ENCODE results near the gene BUB1. TPM values are rescaled to one million over a fixed set of nuclear protein-coding genes. Genes with fewer than 3 reads are reported as not detected.
"Not testable (repeated sequence)": the region's sequence is repeated elsewhere in the genome, so short reads cannot be mapped to it uniquely, and the experiment has no call there.

Gene BUB1
- total RNA-seq, result 27.7 and 101 TPM in 2 replicates

DNA sequence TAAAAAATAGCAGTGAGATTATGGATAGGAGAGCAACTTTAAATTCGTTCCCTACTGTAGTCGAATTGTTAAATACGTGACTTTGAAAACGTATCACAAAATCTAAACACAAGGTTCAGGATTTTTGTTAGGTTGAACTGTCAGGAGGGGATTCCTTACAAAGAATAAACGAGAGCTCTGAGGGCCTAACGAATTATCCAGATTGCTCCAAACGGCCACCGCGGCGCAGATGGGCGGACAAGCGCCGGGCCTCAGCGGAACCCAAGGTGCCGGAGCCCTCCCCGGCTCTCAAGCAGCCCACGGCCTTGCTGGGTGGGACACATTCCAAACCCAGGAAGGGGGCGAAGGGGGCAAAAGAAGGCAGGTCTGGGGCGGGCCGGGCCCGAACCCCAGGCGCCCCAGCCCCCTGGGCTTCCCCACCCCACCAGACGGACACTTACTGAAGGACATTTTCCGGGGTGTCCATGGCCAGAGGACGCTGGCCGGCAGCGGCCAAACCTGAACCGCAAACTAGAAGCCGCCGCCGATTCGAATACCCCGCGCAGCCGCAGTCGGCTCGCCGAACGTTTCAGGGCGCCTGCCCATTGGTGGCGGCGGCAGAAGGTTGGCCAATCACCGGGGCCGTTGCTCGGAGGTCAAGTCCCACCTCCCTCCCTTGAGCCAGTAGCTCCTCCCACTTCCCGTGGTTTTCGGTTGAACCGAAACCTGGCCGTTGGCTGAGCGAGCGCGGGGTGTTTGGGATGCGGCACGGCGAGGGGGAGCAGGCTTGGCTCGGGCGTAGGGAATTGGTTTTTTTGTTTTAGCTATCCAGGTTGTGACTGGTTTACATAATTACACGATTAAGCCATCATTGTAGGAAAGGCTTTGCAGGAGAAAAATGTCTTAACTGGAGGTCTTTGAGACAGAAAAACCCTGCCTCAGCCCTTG lies at the start of gene BUB1:
TSS of gene BUB1 (minus strand) at position 534 of the 927 bp plus-strand sequence. CDS start at position 466, 68 bp downstream.
- DNase-seq (ENCODE audit: low read depth, low spot score), result peak; percentile 82

DNA sequence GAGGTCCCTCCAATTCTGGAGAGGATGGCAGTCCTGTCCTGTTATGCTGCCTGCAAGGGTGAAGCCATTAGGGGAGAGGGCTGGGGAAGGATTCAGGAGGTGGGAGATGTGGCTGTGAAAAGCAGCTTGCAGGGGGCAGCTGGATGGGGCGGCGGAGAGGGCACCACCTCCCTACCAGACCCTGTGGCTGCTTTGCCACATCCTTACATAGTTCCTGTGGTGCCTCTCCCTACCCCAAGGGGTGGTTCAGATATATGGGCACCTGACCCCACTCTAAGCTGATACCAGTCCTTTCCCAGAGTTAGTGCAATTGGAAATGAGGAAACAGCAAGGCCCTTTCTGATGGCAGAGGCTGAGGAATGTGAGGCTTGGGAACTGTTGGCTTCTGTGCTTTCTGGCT lies 48.4 kb upstream of the BUB1 start:
- no peak for DNase-seq (ENCODE audit: low read depth, low spot score)

DNA sequence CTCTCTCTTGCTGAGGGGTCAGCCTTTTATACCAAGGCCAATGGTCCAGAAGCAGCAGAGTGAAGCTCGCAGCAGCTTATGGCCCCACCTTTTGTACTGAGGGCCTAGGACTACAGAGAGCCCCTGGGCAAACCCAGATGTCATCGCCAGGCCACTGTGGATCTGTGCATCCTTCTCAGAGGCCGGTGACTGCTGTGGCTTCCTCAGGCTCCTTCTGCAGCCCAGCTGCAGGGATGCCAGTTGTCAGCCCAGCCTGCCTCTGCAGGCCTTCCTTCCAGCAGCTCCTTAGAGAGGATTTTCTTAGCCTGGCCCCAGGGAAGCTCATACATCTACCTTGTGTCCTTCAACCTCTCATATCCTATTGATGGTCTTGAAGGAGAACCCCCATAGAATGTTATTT lies 48.0 kb upstream of the BUB1 start:
- no peak for DNase-seq (ENCODE audit: low read depth, low spot score)

DNA sequence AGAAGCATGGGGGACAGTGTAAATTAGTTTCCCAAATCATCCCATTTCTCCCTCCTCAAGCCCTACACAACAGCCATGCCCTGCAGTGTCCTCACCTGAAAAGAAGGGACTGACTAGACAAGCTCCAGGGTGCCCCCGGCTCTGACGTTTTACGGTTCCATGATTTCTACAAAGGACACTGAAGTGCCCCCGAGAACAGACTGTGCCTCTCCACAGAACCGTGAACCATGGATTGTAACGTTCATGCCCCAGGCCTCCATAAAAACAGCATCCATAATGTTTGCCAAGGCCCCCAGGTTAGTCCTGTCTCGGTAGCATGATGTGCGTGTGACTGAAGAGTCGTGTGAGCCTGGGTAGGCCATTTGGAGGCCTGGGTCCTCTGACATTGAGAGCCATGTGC lies 47.5 kb upstream of the BUB1 start:
- DNase-seq (ENCODE audit: low read depth, low spot score), result no peak

GRCh38 chr2:110724820-110725219 lies 47.0 kb upstream of the BUB1 start:
- no peak for DNase-seq (ENCODE audit: low read depth, low spot score)

DNA sequence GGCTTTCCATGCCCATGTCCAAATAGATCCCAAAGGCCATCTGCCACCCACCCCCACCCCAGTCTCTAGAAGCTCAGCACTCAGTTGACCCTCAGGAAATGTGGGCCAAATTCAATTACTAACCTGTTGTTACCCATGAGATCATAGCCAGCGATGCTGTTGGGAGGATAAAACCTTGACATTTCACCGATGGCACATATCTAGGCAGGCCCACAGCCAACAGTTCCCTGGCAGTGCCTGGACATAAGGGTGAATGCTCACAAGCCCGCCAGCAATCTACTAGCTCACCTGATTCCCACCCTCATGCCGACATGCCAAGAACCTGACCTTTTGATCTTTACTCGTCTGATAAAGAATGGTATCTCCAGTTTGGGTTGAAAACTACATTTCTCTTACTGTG lies 42.7 kb upstream of the BUB1 start:
- DNase-seq (ENCODE audit: low read depth, low spot score), result no peak

DNA sequence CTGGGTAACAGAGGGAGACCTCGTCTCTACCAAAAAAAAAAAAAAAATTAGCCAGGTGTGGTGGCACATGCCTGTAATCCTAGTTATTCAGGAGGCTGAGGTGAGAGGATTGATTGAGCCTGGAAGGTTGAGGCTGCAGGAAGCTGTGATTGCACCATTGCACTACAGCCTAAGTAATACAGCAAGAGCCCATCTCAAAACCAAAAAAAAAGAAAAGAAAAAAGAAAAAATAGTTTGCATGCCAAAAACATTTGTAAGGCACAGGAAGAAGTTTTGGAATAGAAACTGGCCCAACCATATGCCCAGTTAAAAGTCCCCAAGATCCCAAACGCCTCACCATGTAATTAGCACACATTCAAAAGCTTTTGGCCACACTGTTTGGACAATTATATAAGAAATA lies 41.1 kb upstream of the BUB1 start:
- no peak for DNase-seq (ENCODE audit: low read depth, low spot score)

GRCh38 chr2:110718382-110718781 lies 40.5 kb upstream of the BUB1 start:
- DNase-seq (ENCODE audit: low read depth, low spot score), result no peak

GRCh38 chr2:110717734-110718133 lies 39.9 kb upstream of the BUB1 start:
- no peak for DNase-seq (ENCODE audit: low read depth, low spot score)

GRCh38 chr2:110716959-110717645 lies 39.2 kb upstream of the BUB1 start:
- no peak for DNase-seq (ENCODE audit: low read depth, low spot score)

DNA sequence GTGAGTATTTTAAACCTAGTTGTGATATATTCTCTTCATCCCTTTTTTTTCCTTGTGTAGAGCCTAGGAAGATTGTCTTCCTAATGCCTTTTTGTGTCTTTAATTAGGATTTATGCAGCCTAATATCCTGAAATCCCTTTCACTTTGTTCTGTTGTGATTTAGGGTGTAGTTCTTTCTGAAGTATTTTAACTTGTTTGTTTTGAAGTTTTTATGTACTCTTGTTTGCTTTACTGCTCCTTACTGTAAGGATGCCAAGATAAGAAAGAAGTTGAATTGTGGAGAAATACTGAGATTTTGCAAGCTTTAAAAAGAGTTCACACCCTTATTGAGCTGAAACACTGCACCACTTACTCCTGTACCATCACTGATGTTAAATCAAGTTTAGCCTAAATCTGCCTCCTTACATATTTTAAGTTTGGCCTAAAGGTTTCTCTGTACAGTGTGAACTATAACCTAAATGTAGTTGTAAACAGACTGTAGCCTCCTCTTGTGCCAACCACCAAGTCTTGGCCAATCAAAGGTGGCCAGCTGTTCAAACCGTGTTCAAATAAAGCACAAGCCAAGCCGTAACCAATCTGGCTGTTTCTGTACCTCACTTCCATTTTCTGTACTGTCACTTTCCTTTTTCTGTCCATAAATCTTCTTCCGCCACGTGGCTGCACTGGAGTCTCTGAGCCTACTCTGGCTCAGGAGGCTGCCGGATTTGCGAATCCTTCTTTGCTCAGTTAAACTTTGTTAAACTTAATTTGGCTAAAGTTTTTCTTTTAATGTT lies 36.8 kb upstream of the BUB1 start:
- no peak for DNase-seq (ENCODE audit: low read depth, low spot score)

DNA sequence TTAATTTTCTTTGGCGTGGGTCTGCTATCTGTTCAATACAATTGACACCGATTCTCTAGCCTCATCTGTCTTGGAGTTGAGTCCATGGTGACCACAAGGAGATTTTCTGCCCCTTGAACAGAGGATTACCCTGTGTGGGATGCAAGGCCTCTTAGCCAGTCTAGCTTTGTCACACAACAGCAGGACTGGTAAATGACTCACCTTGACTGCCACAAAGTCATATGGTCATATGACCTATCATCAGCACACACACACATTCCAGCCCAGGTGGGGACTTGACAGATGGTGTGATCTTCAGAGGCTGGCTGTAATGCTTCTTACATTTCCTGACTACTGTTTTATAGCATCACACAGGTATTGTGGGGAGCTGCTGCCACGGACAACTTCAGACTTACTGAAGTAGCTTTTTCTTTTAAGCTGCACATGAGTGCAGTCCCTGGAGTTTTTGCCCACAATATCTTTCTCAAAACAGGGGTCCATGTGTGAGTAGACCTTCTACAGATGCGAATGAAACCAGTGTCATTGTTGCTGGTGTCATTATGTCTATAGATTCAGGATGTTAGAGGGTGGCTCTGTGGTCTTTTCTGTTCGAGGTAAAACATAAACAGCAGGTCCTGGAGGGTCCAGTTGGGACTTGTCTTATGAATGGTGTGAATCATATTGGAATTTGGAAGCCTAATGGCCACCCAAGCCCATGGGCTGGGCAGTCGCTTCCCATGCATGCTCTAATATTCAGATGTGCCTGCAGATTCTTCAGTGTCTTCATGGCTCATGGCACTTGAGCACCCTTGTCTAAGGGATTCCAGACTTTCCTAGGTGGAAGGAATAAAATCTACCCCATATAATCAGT lies 35.9 kb upstream of the BUB1 start:
- no peak for DNase-seq (ENCODE audit: low read depth, low spot score)

- DNase-seq (ENCODE audit: low read depth, low spot score), result no peak
These were observed 34.9 kb upstream of the BUB1 start for GRCh38 chr2:110712737-110713136.

DNA sequence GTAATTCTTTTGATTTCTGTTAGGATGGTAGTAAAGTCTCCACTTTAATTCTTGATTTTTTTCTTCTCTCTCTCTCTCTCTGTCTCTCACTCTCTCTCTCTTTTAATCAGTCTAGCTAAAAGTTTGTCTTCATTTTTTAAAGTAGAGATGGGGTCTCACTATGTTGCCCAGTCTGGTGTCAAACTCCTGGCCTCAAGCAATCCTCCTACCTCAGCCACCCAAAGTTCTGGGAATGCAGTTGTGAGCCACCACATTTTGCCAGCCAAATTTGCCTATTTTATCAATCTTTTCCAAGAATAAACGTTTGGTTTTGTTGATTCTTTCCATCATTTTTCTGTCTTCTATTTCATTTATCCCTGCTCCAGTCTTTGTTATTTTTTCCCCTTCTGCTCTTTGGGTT lies 30.6 kb upstream of the BUB1 start:
- DNase-seq (ENCODE audit: low read depth, low spot score), result no peak

- no peak for DNase-seq (ENCODE audit: low read depth, low spot score)
These were observed 29.6 kb upstream of the BUB1 start for GRCh38 chr2:110707386-110707965.

GRCh38 chr2:110702514-110703380 lies 24.9 kb upstream of the BUB1 start:
- DNase-seq (ENCODE audit: low read depth, low spot score), result no peak

DNA sequence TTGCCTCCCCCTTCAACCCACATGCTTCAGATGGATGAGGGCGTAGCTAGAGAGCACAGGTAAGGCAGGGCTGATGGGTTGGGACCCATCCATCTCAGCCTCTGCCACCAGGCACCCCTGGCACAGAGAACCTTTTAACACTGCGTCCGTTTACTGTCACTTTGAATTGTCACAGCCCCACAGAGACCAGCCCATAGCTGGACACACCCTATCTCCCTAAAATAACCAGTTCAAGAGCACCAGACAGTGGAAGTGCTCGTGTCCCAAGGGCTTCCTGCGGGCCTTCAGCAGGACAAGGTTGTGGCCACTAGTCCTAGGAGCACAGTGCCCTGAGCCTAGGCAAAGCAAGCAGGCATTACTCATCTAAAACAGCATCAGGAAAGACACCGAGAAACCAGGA lies 20.4 kb upstream of the BUB1 start:
- not testable (repeated sequence) for DNase-seq (ENCODE audit: low read depth, low spot score)

- DNase-seq (ENCODE audit: low read depth, low spot score), result not testable (repeated sequence)
These were observed 17.5 kb upstream of the BUB1 start for GRCh38 chr2:110695146-110695898.
